Keratinocyte (primary cell): Measurements from ENCODE around the gene MS4A15.

Experiments used
- EZH2 ChIP-seq: IDR thresholded peaks from one replicate; pipeline ENCODE4 v1.6.1; 2012; ENCODE audit warnings: inconsistent platforms, mild to moderate bottlenecking, low read length, moderate library complexity
- TF ChIP-seq, protein P1 (sequence below), 3 experiments: IDR thresholded peaks in 1 of 3; conservative IDR thresholded peaks in 1 of 3; optimal IDR thresholded peaks in 1 of 3; 2 replicates in 2 of 3; 3 replicates in 1 of 3; pipeline versions ENCODE3 to v1.5.1; 2011; ENCODE audit warnings: low read length in 3 of 3, mild to moderate bottlenecking in 3 of 3, moderate library complexity in 2 of 3, control low read depth in 1 of 3, inconsistent platforms in 1 of 3; ENCODE audit not compliant: insufficient read depth in 2 of 3; ENCODE audit errors: extremely low read depth in 1 of 3

DNA sequence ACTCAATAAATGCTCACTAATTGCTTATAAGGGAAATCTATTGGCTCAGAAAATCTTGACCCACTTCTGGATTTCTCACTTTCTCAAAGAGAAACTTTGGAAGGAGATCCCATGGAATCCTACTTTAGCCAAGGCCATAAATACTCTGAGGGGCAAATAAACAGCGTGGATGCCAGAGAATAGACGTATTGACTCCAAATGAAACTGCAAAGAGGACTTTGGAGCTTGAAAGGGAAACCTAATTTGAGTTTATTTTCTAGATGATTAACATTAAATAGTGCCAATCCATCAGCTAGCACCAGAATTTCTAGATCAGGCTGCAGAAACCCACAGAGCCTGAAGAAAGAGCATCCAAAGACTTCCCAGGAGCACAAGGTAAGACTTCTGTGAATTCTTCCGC is 32.2 kb upstream of the MS4A15 start, which contains the start of gene MS4A18:
- TF ChIP-seq, protein P1, sequence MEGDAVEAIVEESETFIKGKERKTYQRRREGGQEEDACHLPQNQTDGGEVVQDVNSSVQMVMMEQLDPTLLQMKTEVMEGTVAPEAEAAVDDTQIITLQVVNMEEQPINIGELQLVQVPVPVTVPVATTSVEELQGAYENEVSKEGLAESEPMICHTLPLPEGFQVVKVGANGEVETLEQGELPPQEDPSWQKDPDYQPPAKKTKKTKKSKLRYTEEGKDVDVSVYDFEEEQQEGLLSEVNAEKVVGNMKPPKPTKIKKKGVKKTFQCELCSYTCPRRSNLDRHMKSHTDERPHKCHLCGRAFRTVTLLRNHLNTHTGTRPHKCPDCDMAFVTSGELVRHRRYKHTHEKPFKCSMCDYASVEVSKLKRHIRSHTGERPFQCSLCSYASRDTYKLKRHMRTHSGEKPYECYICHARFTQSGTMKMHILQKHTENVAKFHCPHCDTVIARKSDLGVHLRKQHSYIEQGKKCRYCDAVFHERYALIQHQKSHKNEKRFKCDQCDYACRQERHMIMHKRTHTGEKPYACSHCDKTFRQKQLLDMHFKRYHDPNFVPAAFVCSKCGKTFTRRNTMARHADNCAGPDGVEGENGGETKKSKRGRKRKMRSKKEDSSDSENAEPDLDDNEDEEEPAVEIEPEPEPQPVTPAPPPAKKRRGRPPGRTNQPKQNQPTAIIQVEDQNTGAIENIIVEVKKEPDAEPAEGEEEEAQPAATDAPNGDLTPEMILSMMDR (optimal IDR thresholded peaks at IDR 0.05 in 1 of 3, IDR thresholded peaks at IDR 0.05 in 1 of 3, conservative IDR thresholded peaks at IDR 0.05 in 1 of 3; ENCODE audit: extremely low read depth in 1 of 3, insufficient read depth in 2 of 3, low read length in 3 of 3), result no peak
- TF ChIP-seq EZH2, result no peak
